Measurements from ENCODE around the gene GNAS.

GNAS gene

GRCh38 chr20:58890518-58891085 lies 38.1 kb downstream of the GNAS start:
- TF ChIP-seq CTCF (conservative IDR thresholded peaks at IDR 0.05) (no peak), ZFX (IDR thresholded peaks at IDR 0.05) (peak; percentile 49)

GRCh38 chr20:58891086-58891717 lies 38.7 kb downstream of the GNAS start:
- peak overlapping the region; percentile 92 for H3K27ac ChIP-seq
- no peak for TF ChIP-seq CTCF (conservative IDR thresholded peaks at IDR 0.05)
- no peak for TF ChIP-seq ZFX (IDR thresholded peaks at IDR 0.05)

More at GRCh38 chr20:58890518-58891085, 38.1 kb downstream of the GNAS start:
- peak overlapping the region; percentile 92 for H3K27ac ChIP-seq

GRCh38 chr20:58891718-58892140 lies 39.2 kb downstream of the GNAS start:
- H3K27ac ChIP-seq = peak overlapping the region; percentile 92
- TF ChIP-seq CTCF (conservative IDR thresholded peaks at IDR 0.05) (no peak), ZFX (IDR thresholded peaks at IDR 0.05) (no peak)

GRCh38 chr20:58892141-58892931 lies 39.8 kb downstream of the GNAS start:
- TF ChIP-seq ZFX (IDR thresholded peaks at IDR 0.05) = peak; percentile 71
- TF ChIP-seq CTCF (conservative IDR thresholded peaks at IDR 0.05) = no peak

GRCh38 chr20:58892932-58893224 lies 40.4 kb downstream of the GNAS start:
- peak overlapping the region; percentile 92 for H3K27ac ChIP-seq

More at GRCh38 chr20:58892141-58892931, 39.8 kb downstream of the GNAS start:
- peak overlapping the region; percentile 92 for H3K27ac ChIP-seq

GRCh38 chr20:58893355-58894120 lies 41.0 kb downstream of the GNAS start:
- H3K27ac ChIP-seq = no peak overlapping the region
- TF ChIP-seq CTCF (conservative IDR thresholded peaks at IDR 0.05) (no peak), ZFX (IDR thresholded peaks at IDR 0.05) (no peak)

More at GRCh38 chr20:58892932-58893224, 40.4 kb downstream of the GNAS start:
- TF ChIP-seq ZFX (IDR thresholded peaks at IDR 0.05) (no peak), CTCF (conservative IDR thresholded peaks at IDR 0.05) (no peak)

Data from C4-2B (cell line).